GM12874 (cell line): Measurements from ENCODE around the gene CADM3.

Experiments
- CTCF ChIP-seq: IDR thresholded peaks from 2 replicates; pipeline ENCODE4 v1.5.1; 2011; ENCODE audit warnings: low read depth, mild to moderate bottlenecking, control low read depth, low read length, moderate library complexity; ENCODE audit not compliant: insufficient read depth

The CADM3 gene

GRCh38 chr1:159171254-159171687 lies at the start of gene CADM3:
CADM3 (plus strand) TSS chr1:159171615; CDS start chr1:159171766, 151 bp downstream.
- no peak for TF ChIP-seq CTCF

GRCh38 chr1:159122005-159122621 lies 49.3 kb upstream of the CADM3 start:
- TF ChIP-seq CTCF: no peak

GRCh38 chr1:159123587-159123986 lies 47.8 kb upstream of the CADM3 start:
- TF ChIP-seq CTCF: no peak

- peak; percentile 76 for TF ChIP-seq CTCF
Measured at GRCh38 chr1:159132271-159132881, 39.0 kb upstream of the CADM3 start.

GRCh38 chr1:159140474-159140873 lies 30.9 kb upstream of the CADM3 start:
- TF ChIP-seq CTCF: no peak

GRCh38 chr1:159141584-159142390 lies 29.6 kb upstream of the CADM3 start:
- TF ChIP-seq CTCF: no peak

- TF ChIP-seq CTCF: no peak
Measured at GRCh38 chr1:159142391-159142663, 29.1 kb upstream of the CADM3 start.
